ENCODE results near the gene PKN1. TPM values are rescaled to one million over a fixed set of nuclear protein-coding genes. Genes with fewer than 3 reads are reported as not detected.

PKN1 gene
- polyA plus RNA-seq, 3 donors = 49.5 to 119 (median 49.6) TPM

GRCh38 chr19:14394167-14394566, 38.9 kb upstream of the PKN1 start:
- Histone ChIP-seq H3K27me3 (ENCODE audit: control insufficient read depth in 2 of 2, insufficient read depth in 2 of 2, low read length in 2 of 2) (no peaks in the 10 kb centered on the region), H3K4me2 (replicated peaks; ENCODE audit: extremely low read depth, low read length, poor library complexity, severe bottlenecking) (no peak overlapping the region), H3K4me3 (replicated peaks in 1 of 3; ENCODE audit: low read depth in 2 of 3, low read length in 3 of 3) (no peak overlapping the region), H3K9ac (ENCODE audit: insufficient read depth, low read length, poor library complexity, severe bottlenecking) (no peak overlapping the region), H3K9me3 (replicated peaks in 1 of 2; ENCODE audit: control insufficient read depth in 1 of 2, insufficient read depth in 1 of 2, low read length in 2 of 2) (no peaks in the 10 kb centered on the region), H3K79me2 (ENCODE audit: insufficient read depth, low read length) (peaks cover 38% of the 10 kb centered on the region), H3K36me3 (replicated peaks in 1 of 2; ENCODE audit: control insufficient read depth in 1 of 2, insufficient read depth in 2 of 2, low read length in 2 of 2) (peaks cover 81 to 88% of the 10 kb centered on the region in 2 donors), H2AFZ (ENCODE audit: insufficient read depth, low read depth, low read length, poor library complexity, severe bottlenecking) (no peak overlapping the region), H3K27ac (ENCODE audit: low read depth in 1 of 2, low read length in 2 of 2) (peak overlapping the region in 1 of 2 donors; percentile 36), H4K20me1 (ENCODE audit: insufficient read depth, low read length) (peaks cover 88% of the 10 kb centered on the region), H3K4me1 (ENCODE audit: control insufficient read depth in 1 of 2, insufficient read depth in 2 of 2, low read length in 2 of 2) (no peaks in the 10 kb centered on the region)
- TF ChIP-seq, protein P1, sequence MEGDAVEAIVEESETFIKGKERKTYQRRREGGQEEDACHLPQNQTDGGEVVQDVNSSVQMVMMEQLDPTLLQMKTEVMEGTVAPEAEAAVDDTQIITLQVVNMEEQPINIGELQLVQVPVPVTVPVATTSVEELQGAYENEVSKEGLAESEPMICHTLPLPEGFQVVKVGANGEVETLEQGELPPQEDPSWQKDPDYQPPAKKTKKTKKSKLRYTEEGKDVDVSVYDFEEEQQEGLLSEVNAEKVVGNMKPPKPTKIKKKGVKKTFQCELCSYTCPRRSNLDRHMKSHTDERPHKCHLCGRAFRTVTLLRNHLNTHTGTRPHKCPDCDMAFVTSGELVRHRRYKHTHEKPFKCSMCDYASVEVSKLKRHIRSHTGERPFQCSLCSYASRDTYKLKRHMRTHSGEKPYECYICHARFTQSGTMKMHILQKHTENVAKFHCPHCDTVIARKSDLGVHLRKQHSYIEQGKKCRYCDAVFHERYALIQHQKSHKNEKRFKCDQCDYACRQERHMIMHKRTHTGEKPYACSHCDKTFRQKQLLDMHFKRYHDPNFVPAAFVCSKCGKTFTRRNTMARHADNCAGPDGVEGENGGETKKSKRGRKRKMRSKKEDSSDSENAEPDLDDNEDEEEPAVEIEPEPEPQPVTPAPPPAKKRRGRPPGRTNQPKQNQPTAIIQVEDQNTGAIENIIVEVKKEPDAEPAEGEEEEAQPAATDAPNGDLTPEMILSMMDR (IDR thresholded peaks at IDR 0.05) = no peak
- Mint-ChIP-seq H3K27ac (peak overlapping the region in 3 of 7 donors; percentile 43 to 53 (median 50)), H3K9me3 (peaks cover 0 to 1% (median 0%) of the 10 kb centered on the region in 7 donors), H3K27me3 (ENCODE audit: low read depth in 3 of 3) (peaks cover 0 to 4% (median 0%) of the 10 kb centered on the region in 3 donors), H3K4me1 (peaks cover 6% of the 10 kb centered on the region), H3K4me3 (no peak overlapping the region), H3K36me3 (peaks cover 76 to 95% of the 10 kb centered on the region in 2 donors)
- intact Hi-C loops (cut with micrococcal nuclease) = loop anchor here in 1 of 2 donors (5.0 kb wide), 1 partner anchor 37 kb away; no protein-coding TSS in a partner anchor
- DNase-seq = no peak
- 97% methylated on average over 9 of the region's 9 CpGs for WGBS (ENCODE audit: insufficient coverage)

- peaks cover 88% of the 10 kb centered on the region for H4K20me1 ChIP-seq (ENCODE audit: insufficient read depth, low read length)
- no peak overlapping the region for H3K4me2 ChIP-seq (replicated peaks; ENCODE audit: extremely low read depth, low read length, poor library complexity, severe bottlenecking)
- peaks cover 0 to 1% (median 0%) of the 10 kb centered on the region in 7 donors for H3K9me3 Mint-ChIP-seq
- no peaks in the 10 kb centered on the region for H3K4me1 Mint-ChIP-seq
- no peak overlapping the region for H3K27ac ChIP-seq (ENCODE audit: low read depth in 1 of 2, low read length in 2 of 2)
- WGBS (ENCODE audit: insufficient coverage) = 95% methylated on average over 6 of the region's 9 CpGs
- peaks cover 78 to 93% of the 10 kb centered on the region in 2 donors for H3K36me3 Mint-ChIP-seq
- DNase-seq = no peak
- no peak overlapping the region for H2AFZ ChIP-seq (ENCODE audit: insufficient read depth, low read depth, low read length, poor library complexity, severe bottlenecking)
- peaks cover 0 to 8% (median 0%) of the 10 kb centered on the region in 3 donors for H3K27me3 Mint-ChIP-seq (ENCODE audit: low read depth in 3 of 3)
- no peak overlapping the region for H3K9ac ChIP-seq (ENCODE audit: insufficient read depth, low read length, poor library complexity, severe bottlenecking)
- intact Hi-C loops (cut with micrococcal nuclease) = no loop called here
- TF ChIP-seq, protein P1 (IDR thresholded peaks at IDR 0.05) = no peak
- H3K4me3 Mint-ChIP-seq = no peak overlapping the region
- H3K27ac Mint-ChIP-seq = peak overlapping the region in 4 of 7 donors; percentile 36 to 82 (median 64)
- H3K9me3 ChIP-seq (replicated peaks in 1 of 2; ENCODE audit: control insufficient read depth in 1 of 2, insufficient read depth in 1 of 2, low read length in 2 of 2) = no peaks in the 10 kb centered on the region
- H3K4me3 ChIP-seq (replicated peaks in 1 of 3; ENCODE audit: low read depth in 2 of 3, low read length in 3 of 3) = no peak overlapping the region
- peaks cover 87 to 95% of the 10 kb centered on the region in 2 donors for H3K36me3 ChIP-seq (replicated peaks in 1 of 2; ENCODE audit: control insufficient read depth in 1 of 2, insufficient read depth in 2 of 2, low read length in 2 of 2)
- no peaks in the 10 kb centered on the region for H3K4me1 ChIP-seq (ENCODE audit: control insufficient read depth in 1 of 2, insufficient read depth in 2 of 2, low read length in 2 of 2)
- H3K27me3 ChIP-seq (ENCODE audit: control insufficient read depth in 2 of 2, insufficient read depth in 2 of 2, low read length in 2 of 2) = no peaks in the 10 kb centered on the region
- H3K79me2 ChIP-seq (ENCODE audit: insufficient read depth, low read length) = peaks cover 37% of the 10 kb centered on the region
These were observed 37.8 kb upstream of the PKN1 start for GRCh38 chr19:14395262-14395661.

Measured in CD14-positive monocyte (primary cell).